NCI-H345 (cell line): ENCODE results near the gene A4GNT.
"Not testable (repeated sequence)": the region's sequence is repeated elsewhere in the genome, so short reads cannot be mapped to it uniquely, and the experiment has no call there.

Source experiments
- DNase-seq: peaks from one replicate; lab custom pipeline; 2025; lab: John Stamatoyannopoulos, UW

The A4GNT gene

DNA sequence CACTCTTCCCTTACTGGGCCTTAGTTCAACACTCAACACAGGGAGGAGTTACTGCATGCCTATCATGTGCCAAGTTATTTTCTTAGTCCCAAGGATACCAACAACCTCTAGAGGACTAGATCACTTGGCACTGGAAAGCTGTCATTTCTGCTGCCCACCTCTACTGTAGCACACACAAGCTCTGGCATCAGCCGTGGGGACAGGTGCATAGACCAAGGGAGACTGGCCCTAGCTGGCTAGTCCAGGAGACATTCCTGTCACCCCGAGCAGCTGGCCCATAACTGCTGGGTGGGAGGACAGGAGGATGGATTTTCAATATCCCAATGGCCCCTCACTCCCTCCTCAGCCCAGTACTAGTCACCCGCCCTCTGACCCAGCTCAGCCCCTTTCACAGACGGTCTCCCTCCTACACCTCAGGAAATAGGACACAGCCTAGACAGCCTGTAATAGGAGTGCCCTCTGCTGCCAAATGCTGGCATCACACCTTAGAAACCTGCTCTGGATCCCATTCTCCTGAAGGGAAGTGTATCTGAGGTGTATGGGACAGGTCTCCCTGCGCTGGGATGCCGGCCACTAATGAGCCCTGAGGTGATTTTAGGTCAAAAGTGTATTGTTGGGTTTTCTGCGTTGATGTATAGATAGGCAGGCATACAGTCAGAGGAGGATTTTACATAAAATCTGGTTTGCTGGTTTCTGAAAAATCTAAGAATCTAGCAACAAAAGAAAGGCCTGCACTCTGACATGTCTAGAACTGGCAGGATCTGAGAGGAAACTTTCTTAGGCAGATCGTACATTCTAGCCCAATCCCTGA is 13.4 kb downstream of the A4GNT start:
- DNase-seq, result peak; percentile 64

DNA sequence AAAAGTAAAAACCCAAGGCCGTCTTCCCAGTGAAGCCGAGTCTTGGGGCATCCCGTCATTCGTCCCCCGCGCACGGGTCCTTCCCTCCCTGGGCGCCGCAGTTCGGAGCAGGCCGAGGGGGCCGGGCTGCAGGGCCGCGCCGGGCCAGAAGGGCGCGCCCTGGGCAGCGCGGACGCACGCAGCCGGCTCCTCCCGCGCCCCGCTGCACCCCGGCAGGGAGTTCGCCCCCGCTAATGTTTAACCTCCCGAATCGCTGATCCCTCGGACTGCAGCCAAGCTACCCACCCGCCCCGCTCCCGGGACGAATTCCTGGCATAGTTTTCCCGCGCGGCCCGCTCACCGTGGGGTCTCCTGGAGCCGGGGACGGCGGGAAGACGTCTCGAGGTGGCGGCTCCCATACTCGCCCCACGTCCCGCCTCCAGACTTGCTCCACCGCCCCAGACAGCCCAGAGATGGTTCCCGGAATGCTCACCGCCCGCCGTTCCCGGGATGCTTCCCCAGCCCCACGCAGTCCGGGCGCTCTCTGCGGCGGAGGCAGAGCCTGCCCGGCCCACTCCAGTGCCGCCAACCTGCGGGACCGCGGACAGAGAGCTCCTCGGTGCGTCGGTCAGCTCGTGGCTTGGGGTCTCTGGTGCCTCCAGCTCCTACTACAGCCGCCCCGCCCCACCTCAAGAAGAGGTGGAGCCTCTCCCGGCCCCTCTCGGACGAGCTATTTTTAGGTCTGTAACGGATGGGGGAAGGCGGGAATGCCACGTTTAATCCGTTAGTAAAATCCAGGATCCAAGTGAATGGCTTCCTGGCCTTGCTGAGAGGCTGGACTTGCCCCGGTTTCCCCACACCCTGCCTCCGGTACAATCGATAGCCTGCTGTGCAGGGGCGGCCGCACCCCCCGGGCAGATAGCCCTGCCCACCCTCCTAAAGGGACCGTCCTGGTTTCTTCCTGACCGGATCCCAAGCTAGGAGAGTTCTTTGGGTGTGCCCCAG is 16.9 kb downstream of the A4GNT start, which contains the start of gene DZIP1L:
Gene DZIP1L, minus strand, starts transcription at position 621 of the 984 bp plus-strand sequence. CDS start 11,637 bp downstream, outside the sequence.
- peak; percentile 42 for DNase-seq

DNA sequence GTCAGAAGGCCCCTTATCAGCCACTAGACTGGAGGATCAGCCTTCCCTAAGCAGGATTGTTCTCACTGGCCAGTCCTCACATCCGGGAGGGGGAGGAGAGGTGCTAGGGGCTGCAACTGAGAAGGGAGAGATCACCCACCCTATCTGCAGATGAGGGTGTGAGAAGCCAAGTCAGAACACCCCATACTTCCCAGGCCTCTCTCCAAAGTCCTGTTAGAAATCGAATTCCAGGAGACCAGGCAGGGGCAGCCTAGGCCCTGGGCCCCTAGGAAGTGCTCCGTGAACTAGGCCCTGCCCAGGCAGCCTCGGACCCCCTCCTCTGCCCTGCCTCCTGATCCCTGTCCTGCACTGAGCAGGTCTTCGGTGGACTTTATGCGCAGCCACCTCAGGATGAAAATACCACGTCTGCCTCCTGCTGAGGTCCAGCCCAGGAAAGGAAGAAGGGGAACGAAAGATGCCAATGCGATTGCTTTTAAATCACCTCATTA is 17.7 kb downstream of the A4GNT start:
- DNase-seq, result no peak

DNA sequence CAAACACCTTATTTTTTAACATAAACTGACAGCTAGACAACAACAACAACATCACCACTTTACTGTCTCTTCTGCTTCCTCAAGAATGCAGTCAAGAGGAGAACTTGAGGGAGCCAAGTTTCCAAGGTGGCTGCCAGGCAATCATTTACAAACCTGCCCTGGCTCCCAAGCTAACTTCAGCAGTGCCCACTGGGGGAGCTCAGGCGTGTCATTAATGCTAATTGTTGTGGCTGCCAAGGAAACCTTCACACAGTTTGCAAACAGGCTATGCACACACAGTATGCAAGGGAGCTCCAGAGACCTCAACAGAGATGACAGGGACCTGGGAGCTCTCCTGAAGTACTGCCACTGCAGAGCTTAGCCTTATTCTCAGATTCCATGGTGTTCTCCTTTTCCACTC is 18.9 kb downstream of the A4GNT start:
- DNase-seq, result peak; percentile 27

DNA sequence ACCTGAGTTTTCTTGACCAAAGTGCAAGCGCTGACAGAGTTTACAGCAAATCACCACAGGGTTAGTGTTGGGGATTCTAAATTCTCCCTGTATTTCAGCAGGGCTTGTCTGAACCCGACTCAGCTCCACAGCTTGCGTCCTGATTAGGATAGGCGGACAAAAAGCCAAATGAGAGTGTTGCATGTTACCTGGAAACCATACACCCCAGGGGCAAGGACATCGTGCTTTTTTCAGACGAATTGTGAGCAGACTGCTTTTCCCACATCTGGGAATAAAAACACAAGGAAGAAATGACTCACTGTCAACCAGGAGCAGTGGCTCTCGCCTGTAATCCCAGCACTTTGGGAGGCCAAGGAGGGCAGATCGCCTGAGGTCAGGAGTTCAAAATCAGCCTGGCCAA is 19.8 kb downstream of the A4GNT start:
- no peak for DNase-seq

DNA sequence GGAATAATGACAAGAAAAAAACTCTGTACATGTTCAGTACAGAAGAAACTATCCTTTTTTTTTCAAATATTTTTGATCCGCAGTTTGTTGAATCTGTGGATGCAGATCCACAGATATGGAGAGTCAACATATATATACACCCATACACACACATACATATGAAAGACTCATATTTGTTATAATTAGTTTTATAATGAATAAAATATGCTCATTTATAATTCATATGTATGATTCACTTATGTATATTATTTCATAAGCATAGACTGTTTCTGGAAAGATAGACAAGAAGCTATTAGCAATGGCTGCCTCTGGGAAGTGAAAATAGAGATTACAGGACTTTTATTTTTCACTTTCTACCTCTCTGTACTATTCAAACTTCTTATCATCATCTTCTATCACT is 26.6 kb downstream of the A4GNT start:
- no peak for DNase-seq

DNA sequence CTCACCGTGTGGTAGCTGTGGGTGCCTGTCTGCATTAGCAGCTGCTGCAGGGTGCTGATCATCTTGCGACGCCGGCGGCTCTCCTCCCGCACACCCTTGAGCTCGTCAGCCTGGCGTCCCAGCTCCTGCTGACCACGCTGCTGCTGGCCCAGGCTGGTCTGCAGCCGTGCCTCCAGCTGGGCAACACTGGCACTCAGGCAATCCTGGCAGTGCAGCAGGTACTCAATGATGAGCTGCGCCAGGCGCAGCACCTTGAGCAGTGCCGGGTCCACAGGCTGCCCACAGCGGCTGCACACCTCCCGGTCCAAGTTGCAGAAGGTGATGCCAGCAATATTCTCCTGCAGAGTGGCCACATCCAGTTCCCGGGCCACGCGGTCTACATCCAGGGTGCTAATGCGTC is 28.7 kb downstream of the A4GNT start:
- no peak for DNase-seq

DNA sequence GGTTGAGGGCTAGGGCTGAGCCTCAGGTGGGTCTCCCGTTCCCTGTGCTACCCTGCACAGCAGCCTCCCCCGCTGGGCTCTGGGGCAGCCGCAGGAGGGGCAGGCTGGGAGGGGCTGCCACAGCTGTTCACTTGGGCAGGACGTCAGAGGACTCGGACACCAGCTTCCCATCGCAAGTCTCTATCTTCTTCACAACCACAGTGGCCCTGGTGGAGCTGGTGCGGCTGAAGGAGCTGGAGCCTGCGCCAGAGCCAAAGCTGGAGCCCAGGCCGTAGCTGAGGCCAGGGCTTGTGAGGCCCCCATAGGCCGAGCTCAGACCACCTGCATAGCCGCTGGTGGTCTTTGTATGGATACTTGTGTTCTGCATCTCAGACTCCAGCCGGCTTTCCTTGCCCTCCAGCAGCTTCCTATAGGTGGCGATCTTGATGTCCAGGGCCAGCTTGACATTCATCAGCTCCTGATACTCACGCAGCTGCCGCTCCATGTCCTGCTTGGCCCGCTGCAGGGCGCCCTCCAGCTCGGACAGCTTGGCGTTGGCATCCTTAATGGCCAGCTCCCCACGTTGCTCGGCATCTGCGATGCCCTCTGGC is 30.7 kb downstream of the A4GNT start:
- not testable (repeated sequence) for DNase-seq

DNA sequence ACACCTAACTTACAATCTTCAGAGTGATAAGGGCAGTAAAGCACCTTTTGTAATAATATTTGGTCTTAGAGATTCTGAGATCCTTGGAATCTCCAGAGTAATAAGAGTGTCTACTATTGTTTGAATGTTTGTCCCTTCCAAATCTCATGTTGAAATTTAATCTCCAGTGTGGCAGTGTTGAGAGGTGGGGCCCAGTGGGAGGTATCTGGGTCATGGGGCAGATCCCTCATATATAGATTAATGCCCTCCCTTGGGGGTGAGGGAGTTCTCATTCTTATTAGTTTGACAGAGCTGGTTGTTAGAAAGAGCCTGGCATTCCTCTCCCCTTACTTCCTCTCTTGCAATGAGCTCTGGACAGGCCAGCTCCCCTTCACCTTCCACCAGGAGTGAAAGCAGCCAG is 32.8 kb downstream of the A4GNT start:
- DNase-seq, result no peak

DNA sequence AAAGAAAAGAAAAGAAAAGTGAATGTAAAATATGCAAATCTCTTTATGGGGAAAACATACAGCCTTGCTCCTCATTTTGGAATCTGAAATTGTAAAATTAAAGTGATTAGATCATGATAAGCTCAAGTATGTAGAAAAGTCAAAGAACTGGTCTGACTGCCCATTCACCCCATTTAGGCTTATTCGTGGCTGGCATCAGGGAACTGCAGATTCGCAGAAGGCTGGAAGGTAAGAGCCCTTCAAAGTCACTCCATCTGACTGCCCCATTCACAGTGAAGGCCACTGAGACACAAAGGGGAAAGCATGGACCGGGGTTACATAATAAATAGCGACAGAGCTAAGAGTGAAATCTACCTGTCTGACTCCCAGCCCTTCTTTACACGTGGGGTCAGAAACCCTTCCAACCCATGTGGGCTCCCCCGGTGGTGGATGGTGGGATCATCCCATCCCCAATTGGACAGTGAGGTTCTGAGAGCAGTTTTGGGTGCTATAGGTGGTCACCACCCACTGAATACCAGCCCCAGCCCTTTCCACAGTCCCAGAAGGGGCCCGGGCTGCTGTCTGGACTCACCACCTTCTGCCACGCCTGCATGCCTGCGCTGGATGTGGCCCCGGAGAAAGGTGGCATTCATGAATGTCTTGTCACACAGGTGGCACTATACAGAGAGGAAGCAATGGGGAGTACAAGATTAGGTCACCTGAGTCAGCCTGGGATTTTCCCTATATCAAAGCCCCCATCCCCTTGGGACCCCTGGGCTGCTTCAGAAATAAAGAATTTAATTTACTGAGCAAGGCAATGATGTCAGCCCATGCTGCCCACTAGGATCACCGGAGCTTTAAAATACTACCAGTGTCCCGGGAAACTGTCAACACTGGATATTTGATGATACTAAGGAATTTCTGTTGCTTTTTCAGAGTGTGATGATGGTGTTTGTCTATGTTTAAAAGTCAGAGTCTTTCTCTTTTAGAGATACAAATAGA is 34.7 kb downstream of the A4GNT start:
- no peak for DNase-seq

DNA sequence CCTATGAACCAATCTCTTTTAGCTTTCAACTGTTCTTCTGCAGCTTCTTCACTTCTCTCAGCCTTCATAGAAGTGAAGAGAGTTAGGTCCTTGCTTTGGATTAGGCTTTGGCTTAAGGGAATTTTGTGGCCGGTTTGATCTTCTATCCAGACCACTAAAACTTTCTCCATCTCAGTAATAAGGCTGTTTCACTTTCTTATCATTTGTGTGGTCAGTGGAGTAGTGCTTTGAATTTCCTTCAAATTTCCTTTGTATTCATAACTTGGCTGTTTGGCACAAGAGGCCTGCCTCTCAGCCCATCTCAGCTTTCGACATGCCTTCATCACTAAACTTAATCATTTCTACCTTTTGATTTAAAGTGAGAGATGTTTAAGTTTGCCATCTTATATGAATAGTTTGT is 38.5 kb downstream of the A4GNT start:
- no peak for DNase-seq

DNA sequence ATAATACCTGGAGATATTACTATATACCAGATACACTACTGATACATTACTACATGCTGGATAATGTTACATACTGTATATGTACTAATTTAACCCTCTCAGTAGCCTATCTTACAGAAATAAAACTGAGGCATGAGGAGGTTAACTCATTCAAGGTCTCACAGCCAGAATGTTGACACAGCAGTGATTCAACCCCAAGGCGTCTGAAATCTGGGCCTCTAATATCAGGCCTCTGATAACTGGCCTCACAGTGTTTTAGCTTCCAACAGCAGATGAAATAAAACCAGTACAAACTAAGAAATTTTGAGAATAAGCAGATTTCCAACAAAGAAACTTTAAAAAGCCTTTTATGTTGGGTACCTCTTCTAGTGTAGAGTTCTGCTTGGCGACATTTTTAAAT is 40.2 kb downstream of the A4GNT start:
- DNase-seq, result no peak

DNA sequence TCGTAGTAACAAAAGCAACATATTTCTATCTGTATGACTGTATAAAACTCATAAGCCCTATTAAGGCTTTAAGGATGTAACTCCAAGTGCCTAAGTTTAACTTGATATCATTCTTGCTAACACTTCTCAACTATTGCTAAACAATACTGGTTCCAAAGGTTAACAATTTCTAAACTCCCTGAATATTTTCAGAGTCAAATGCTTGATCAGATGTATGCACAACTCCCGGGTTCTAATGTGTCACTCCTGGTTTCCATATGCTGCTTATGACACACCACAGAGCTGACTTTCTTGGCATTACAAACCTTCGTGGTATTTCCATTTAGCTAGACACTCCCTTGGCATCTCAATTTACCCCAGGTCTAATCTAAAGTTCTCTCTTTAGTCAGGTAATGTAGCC is 43.1 kb downstream of the A4GNT start:
- DNase-seq, result no peak

DNA sequence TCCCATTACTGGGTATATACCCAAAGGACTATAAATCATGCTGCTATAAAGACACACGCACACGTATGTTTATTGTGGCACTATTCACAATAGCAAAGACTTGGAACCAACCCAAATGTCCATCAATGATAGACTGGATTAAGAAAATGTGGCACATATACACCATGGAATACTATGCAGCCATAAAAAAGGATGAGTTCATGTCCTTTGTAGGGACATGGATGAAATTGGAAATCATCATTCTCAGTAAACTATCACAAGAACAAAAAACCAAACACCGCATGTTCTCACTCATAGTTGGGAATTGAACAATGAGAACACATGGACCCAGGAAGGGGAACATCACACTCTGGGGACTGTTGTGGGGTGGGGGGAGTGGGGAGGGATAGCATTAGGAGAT is 46.4 kb downstream of the A4GNT start:
- DNase-seq, result not testable (repeated sequence)

DNA sequence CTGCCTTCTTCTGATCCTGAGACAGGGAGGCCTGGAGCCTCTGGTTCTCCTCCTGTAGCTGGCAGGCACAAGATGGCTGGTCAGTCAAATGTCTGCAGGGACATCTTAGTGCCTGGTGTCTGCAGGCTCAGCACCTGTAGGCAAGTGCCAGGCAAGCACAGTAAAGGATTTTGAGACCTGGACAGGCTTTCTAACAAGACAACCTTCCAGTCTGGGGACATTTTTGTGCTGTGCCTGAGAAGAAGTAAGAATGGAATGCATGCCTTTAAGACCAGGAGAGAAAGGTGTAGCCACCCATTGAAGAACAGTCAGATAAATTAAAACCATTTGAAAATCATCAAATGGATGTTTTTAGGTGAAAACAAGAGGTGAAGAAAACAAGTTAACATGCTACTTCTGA is 48.0 kb downstream of the A4GNT start:
- DNase-seq, result no peak

DNA sequence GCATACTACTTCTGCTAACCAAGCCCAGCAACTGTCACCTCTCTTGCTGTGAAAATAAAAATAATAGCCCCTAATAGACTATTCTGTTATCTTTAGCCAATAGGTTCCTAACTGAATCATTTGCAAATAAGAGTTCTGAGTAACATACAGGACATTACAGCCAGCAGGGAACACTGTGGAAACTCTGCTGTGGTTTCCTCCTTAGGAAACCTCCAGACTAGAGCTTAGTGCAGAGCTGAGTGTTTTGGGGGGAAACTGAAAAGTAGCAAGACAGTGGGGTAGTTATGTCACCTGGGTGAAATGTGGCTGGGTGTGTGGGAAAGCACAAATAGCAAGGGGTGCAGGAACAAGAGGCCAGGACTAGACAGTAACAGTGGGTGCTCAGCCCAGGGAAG is 49.2 kb downstream of the A4GNT start:
- DNase-seq, result no peak

DNA sequence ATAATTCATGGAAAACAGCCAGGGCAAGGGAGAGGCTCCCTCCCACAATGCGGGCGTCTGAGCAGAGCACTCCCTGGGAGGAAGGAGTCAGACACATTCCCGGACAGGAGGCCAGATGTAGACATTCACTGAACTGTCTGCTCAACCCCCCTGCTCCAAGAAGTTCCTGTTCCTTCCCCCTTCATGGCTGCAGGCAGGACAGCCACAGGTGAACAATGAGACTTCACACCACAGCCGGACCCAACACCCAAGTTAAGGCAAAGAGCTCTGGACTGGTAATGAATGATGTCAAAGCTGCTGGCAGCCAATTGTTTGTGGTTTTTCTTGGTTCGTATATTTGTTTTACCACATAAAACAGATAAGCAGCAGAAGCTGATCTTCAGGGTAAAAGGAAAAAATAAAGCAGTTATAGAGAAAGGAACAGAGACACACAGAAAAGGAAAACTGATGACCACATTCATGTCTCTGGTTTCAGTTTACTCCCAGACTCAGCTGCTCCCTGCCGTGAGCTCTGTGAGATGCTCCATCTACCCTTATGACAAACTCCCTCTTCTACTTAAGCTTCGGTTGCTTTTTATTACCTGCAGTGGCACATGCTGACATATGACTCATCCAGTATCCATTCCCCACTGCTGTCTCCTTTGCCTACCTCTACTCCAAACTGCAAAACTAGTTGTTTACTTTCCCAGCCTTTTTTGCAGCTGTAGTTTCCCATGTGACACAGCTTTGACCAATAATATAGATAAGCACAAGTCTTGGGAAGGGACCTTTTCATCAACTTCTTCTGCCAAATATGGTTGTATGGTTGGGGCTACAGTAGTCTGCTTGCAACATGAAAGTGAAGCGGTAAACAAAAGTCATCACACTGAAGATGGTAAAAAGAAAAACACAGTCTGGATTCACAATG is 49.9 kb downstream of the A4GNT start:
- DNase-seq, result peak; percentile 50

DNA sequence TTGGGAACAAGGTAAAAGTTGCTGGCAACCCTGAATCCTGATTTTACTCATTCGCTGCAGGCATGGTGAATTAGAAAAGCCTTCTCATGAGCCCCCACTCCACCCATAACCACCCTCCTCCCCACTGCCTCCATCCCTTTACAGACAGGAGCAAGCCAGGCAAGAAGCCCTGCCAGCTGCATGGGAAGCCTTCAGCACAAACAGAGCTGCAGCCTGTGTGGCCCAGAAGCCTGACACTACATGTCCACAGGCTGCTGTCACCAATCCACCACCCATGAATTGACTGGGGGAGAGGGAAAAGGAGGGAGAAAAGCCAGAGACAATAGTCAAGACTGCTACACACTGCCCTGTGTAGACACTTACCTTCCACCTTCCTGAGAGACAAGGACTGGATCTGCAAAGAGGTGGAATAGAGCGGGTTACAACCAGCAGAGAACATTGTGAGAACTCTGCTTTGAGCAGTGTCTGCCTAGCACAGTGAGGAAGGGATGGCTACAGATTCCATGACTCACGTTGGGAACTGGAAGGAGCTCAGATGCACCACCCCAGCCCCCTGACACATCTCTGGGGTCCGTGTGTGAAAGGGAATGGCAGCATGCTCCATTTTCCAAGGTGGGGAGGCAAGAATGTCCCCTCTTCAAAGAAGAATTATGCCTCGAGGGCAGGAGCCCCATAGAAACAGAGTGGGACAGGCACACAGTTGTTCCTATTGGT is 50.7 kb downstream of the A4GNT start:
- DNase-seq, result no peak

DNA sequence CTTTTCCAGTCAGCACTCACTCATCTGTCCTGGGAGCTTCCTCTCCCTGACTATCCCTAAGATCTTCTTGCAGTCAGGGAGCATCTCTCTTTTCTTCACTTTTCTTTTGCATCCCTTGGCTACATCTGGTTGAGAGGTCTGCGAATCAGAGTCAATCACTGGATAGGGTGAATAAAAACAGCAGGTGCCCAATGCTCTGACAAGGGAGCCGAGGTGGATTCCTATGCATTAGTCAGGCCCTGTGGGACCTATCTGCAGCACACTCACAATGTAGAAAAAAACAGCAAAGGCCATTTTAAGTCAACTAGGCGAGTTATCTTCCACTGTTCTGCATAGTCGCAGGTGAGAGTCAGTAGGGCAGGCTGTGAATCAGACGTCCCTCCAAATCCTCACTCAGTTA is 52.3 kb downstream of the A4GNT start:
- no peak for DNase-seq
